NB4 (cell line): ENCODE measurements around the gene PPARA.

ENCODE experiments used
- DNase-seq: peaks from one replicate; pipeline ENCODE4 v3.0.0; 2010; ENCODE audit warnings: low read depth
- H3K4me3 ChIP-seq: one replicate; pipeline ENCODE4 v1.5.1; 2011; ENCODE audit warnings: mild to moderate bottlenecking, low read depth, low read length, moderate library complexity
- MYC ChIP-seq: IDR thresholded peaks from 2 replicates; pipeline ENCODE4 v1.6.1; 2011; ENCODE audit warnings: low read depth, low read length
- POLR2A ChIP-seq: IDR thresholded peaks from 2 replicates; pipeline ENCODE4 v1.6.1; 2011; ENCODE audit warnings: mild to moderate bottlenecking; ENCODE audit not compliant: insufficient read length; ENCODE audit errors: extremely low read depth
- TF ChIP-seq, protein P1 (sequence below): IDR thresholded peaks from one replicate; pipeline ENCODE4 v1.5.1; 2012; ENCODE audit warnings: low read depth, low read length
- TF ChIP-seq, protein P2 (sequence below): IDR thresholded peaks from 2 replicates; pipeline ENCODE4 v1.6.1; 2011; ENCODE audit warnings: low read depth, low read length

PPARA gene

DNA sequence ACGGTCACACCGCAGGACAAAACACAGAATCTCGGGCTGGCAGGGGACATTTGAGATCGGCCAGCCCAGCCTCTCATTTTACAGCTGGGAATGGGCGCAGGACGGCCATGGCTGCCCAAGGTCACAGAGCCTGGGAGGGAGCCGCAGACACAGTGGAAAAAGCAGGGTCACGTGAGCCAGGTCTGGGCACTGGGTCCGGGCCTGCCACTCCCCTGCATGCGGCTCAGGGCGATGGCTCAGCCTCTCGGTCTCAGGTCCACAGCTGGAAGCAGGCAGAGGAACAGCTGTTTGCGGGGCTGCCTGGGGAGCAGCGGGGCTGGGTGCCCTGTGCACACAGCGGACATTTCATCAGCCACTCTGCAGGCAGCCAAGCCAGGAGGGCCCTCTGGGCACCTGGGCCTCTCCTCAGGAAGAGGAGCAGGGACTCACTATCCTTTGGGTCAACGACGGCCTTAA is 10.4 kb upstream of the PPARA start:
- TF ChIP-seq, protein P1, sequence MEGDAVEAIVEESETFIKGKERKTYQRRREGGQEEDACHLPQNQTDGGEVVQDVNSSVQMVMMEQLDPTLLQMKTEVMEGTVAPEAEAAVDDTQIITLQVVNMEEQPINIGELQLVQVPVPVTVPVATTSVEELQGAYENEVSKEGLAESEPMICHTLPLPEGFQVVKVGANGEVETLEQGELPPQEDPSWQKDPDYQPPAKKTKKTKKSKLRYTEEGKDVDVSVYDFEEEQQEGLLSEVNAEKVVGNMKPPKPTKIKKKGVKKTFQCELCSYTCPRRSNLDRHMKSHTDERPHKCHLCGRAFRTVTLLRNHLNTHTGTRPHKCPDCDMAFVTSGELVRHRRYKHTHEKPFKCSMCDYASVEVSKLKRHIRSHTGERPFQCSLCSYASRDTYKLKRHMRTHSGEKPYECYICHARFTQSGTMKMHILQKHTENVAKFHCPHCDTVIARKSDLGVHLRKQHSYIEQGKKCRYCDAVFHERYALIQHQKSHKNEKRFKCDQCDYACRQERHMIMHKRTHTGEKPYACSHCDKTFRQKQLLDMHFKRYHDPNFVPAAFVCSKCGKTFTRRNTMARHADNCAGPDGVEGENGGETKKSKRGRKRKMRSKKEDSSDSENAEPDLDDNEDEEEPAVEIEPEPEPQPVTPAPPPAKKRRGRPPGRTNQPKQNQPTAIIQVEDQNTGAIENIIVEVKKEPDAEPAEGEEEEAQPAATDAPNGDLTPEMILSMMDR, result no peak
- TF ChIP-seq, protein P2, sequence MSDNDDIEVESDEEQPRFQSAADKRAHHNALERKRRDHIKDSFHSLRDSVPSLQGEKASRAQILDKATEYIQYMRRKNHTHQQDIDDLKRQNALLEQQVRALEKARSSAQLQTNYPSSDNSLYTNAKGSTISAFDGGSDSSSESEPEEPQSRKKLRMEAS, result no peak
- TF ChIP-seq MYC, result no peak
- TF ChIP-seq POLR2A, result no peak
- no peak for DNase-seq
- no peak overlapping the region for H3K4me3 ChIP-seq

DNA sequence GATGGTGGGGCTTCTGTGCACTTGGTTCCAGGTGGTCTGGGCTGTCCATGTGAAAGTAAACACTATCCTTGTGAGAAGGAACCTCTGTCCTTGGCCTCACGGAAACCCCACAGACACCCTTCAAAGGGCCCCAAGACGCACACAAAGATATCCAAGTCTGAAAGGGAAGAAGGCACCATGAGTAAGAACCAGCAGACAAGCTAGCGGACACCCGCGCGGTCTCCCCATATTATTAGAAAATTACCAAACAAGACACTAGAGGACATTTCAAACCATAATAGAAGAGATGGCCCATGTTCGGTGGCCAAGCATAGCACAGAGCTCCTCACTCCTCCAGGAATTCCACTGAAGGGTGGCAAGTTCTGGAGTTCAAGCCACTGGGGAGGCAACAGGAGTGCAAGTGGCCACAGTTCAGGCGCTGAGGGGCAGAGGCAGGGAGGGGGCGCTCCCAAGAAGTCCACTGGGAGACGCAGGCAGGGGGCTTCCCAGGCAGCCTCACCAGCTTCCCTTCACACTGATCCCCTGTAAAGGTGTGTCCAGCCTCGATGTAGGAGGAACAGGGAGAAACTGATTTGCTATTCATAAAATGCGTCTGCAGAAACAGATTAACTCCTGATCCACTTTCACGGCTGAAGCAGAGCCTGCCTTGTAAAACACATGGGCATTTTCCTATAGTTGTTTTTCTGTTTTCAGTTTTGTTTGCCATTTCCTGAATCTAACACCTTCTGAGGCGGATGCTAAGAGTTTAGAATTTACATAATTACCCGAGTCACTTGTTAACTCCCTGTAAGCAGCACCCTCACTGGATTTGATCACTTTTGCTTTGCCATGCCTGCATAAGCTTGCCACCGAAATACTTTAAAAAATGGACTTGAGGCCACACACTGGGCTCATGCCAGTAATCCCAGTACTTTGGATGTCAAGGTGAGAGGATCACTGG is 9.1 kb upstream of the PPARA start:
- DNase-seq, result no peak
- H3K4me3 ChIP-seq, result no peak overlapping the region
- TF ChIP-seq, protein P2, result no peak
- TF ChIP-seq, protein P1, result no peak
- TF ChIP-seq POLR2A, result no peak
- no peak for TF ChIP-seq MYC

DNA sequence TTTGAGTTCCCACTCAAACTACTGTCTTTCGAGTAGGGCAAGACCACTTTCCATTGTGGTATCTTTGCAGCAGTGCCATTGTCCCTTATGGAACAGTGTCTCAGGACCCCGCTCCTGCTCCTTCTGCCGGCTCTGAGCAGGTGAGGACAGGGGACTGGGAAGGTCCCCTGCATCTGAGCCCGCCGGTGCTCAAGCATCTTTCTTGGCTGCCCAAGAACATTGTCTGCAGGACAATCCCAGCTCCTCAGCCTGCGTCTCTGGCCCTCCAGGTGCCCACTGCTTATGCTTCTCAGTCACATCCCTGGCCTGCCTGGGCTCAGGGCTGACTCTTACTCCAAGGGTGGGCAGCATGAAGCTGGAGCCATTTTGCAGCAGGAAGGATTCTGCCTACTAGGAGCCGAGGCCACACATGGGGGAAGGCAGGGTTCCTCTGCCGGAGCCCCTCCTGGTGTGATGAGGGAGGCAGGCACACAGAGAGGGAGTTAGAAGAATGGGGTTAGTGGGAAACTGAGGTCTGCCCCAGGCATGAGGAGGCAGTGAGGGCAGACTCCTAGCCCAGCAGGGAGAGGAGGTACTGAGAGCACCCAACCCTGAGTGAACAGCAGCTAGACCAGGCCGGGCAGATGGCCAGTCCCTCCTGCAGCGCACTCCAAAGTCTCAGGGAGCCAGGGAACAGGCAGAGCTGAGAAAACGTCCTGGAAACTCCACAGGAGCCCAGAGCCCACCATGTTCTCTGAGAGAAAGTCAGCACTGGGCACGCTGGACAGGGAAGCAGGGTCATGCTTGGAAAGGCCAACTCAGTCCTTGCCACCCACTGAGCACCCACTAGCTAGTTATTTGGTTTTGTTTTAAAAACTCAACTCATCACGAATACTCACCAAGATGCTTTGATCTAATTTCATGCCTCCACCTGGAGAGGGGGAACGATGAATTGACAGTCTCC is 7.5 kb upstream of the PPARA start:
- TF ChIP-seq POLR2A, result no peak
- TF ChIP-seq, protein P2, result no peak
- TF ChIP-seq, protein P1, result no peak
- TF ChIP-seq MYC, result no peak
- no peak overlapping the region for H3K4me3 ChIP-seq
- no peak for DNase-seq

DNA sequence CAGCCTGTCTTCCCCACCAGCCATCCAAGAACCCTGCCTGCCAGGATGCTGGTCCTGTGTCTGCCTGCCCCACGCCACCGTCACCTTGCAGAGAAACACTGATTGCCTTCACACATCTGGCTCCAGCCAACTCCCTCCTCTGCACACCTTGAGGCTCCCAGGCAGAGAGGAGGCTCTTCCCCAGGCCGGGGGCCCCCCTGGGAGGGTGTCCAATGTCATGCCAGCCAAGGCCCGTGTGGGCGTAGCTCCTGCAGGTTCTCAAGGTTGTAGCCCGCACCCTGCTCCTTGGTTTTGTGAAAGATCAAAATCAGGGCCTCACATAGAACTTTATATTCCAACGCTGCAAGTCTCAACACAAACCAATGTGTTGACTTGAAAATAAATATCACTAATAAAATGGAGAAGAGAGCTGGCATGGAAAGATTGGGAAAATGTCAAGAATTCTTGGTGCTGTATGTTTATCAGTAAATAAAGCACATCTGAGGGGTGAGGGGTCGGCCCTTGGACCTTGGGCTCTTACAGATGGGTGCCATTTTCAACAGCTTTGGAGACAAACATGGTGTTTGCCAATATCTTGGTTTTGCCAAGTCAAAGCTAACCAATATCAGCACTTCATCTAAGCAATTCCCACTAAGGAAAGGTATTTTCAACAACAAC is 6.7 kb upstream of the PPARA start:
- DNase-seq, result no peak
- TF ChIP-seq, protein P1, result no peak
- TF ChIP-seq POLR2A (no peak), MYC (no peak)
- TF ChIP-seq, protein P2, result no peak
- no peak overlapping the region for H3K4me3 ChIP-seq

DNA sequence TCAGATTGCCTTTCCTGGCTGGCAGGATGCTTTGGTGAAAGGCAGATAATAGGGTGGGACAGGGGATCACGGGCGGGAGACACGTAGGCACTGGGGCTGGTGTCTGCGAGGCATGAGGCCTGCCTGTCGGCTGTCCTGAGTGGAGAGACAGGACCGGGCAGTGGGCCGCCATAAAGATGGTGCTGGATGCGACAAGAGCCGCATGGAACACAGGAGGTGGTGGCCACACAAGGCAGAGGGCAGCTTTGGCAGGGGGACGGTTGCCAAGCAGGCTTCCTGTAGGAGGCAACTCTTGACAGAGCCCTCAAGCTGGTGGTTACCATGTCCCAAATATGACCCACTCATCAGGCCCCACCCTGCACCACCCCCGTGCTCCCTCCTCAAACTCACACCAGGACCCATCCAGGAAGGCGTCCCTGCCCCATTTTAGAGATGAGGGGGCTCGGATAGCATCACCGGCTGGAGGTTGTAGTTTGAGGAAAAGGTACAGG is 4.9 kb upstream of the PPARA start:
- H3K4me3 ChIP-seq, result no peak overlapping the region
- TF ChIP-seq, protein P2, result no peak
- TF ChIP-seq, protein P1, result no peak
- no peak for TF ChIP-seq MYC
- TF ChIP-seq POLR2A, result no peak
- no peak for DNase-seq
